Measurements from ENCODE around the gene KIF25.

DNA sequence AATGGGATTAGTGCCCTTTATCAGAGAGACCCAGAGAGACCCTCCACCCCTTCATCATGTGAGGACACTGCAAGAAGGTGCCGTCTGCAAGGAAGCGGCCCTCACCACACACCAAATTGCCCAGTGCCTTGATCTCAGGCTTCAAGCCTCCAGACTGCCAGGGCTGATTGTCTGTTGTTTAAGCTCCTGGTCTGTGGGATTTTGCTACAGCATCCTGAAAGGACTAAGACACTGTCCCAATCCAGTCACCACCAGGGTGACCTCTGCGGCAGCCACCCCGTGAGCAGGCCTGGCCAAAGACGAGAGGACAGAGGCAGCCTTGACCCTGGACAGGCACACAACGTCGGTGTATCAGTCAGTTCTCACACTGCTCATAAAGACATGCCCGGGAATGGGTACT lies 95.1 kb downstream of the KIF25 start:
- TF ChIP-seq, protein P1, sequence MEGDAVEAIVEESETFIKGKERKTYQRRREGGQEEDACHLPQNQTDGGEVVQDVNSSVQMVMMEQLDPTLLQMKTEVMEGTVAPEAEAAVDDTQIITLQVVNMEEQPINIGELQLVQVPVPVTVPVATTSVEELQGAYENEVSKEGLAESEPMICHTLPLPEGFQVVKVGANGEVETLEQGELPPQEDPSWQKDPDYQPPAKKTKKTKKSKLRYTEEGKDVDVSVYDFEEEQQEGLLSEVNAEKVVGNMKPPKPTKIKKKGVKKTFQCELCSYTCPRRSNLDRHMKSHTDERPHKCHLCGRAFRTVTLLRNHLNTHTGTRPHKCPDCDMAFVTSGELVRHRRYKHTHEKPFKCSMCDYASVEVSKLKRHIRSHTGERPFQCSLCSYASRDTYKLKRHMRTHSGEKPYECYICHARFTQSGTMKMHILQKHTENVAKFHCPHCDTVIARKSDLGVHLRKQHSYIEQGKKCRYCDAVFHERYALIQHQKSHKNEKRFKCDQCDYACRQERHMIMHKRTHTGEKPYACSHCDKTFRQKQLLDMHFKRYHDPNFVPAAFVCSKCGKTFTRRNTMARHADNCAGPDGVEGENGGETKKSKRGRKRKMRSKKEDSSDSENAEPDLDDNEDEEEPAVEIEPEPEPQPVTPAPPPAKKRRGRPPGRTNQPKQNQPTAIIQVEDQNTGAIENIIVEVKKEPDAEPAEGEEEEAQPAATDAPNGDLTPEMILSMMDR (IDR thresholded peaks at IDR 0.05), result no peak
- no peak for TF ChIP-seq POLR2A (IDR thresholded peaks at IDR 0.05)

All from heart left ventricle (tissue), 13 donors.